Keratinocyte (primary cell): ENCODE measurements around the gene ZNF598. TPM values are rescaled to one million over a fixed set of nuclear protein-coding genes. Genes with fewer than 3 reads are reported as not detected.

ENCODE experiments used
- DNase-seq: peaks from one replicate; pipeline ENCODE4 v3.0.0-alpha.2; 2011; ENCODE audit warnings: low read depth, missing footprints, low spot score
- FAIRE-seq: peaks from 2 replicates; lab custom pipeline; 2011; peaks lifted over from hg19 to GRCh38; lab: Jason Lieb, UNC
- H2AFZ ChIP-seq: 2 replicates; pipeline ENCODE4 v1.6.0; 2012; ENCODE audit warnings: low read length, control low read depth, inconsistent platforms; ENCODE audit not compliant: control insufficient read depth
- H3K27ac ChIP-seq: 2 replicates; pipeline ENCODE4 v1.5.1; 2011; ENCODE audit warnings: low read length; ENCODE audit not compliant: control insufficient read depth, insufficient read depth
- H3K27me3 ChIP-seq: 3 replicates; pipeline ENCODE4 v1.6.0; 2011; ENCODE audit warnings: low read length; ENCODE audit not compliant: control insufficient read depth, insufficient read depth; ENCODE audit errors: extremely low read depth
- H3K36me3 ChIP-seq, 2 experiments: 2 replicates in 1 of 2; 3 replicates in 1 of 2; pipeline ENCODE4 v1.5.1; 2011; ENCODE audit warnings: low read length in 2 of 2, mild to moderate bottlenecking in 1 of 2; ENCODE audit not compliant: control insufficient read depth in 2 of 2, insufficient read depth in 2 of 2; ENCODE audit errors: extremely low read depth in 1 of 2
- H3K4me1 ChIP-seq: 3 replicates; pipeline ENCODE4 v1.5.1; 2011; ENCODE audit warnings: low read length; ENCODE audit not compliant: control insufficient read depth, insufficient read depth; ENCODE audit errors: extremely low read depth
- H3K4me2 ChIP-seq: 3 replicates; pipeline ENCODE4 v1.6.0; 2011; ENCODE audit warnings: low read depth, low read length; ENCODE audit not compliant: control insufficient read depth, insufficient read depth; ENCODE audit errors: extremely low read depth
- H3K4me3 ChIP-seq, 3 experiments: fragments of 200-600 bp in 1 of 3; sonication (generic) in 1 of 3; 2 replicates in 2 of 3; 3 replicates in 1 of 3; pipeline ENCODE4 v1.5.1; 2011 to 2016; ENCODE audit warnings: low read length in 3 of 3, mild to moderate bottlenecking in 3 of 3, control low read depth in 2 of 3, inconsistent platforms in 1 of 3, low read depth in 1 of 3, mixed read lengths in 1 of 3, mixed run types in 1 of 3, moderate library complexity in 1 of 3; ENCODE audit not compliant: control insufficient read depth in 2 of 3, insufficient read depth in 2 of 3; ENCODE audit errors: extremely low read depth in 1 of 3
- H3K79me2 ChIP-seq: 2 replicates; pipeline ENCODE4 v1.6.0; 2012; ENCODE audit warnings: low read length; ENCODE audit not compliant: control insufficient read depth, insufficient read depth
- H3K9ac ChIP-seq: 3 replicates; pipeline ENCODE4 v1.6.0; 2011; ENCODE audit warnings: low read length; ENCODE audit not compliant: control insufficient read depth, insufficient read depth; ENCODE audit errors: extremely low read depth
- H3K9me1 ChIP-seq: 3 replicates; pipeline ENCODE4 v1.6.0; 2011; ENCODE audit warnings: low read length; ENCODE audit not compliant: control insufficient read depth, insufficient read depth; ENCODE audit errors: extremely low read depth
- H3K9me3 ChIP-seq: 2 replicates; pipeline ENCODE4 v1.5.1; 2012; ENCODE audit warnings: low read depth, low read length; ENCODE audit not compliant: control insufficient read depth
- H4K20me1 ChIP-seq: 3 replicates; pipeline ENCODE4 v1.6.0; 2011; ENCODE audit warnings: low read length; ENCODE audit not compliant: control insufficient read depth, insufficient read depth; ENCODE audit errors: extremely low read depth
- EZH2 ChIP-seq: IDR thresholded peaks from one replicate; pipeline ENCODE4 v1.6.1; 2012; ENCODE audit warnings: inconsistent platforms, mild to moderate bottlenecking, low read length, moderate library complexity
- dilution Hi-C: fragments of 300-500 bp; cut with MboI; formaldehyde crosslinking; loops from one replicate; pipeline ENCODE4 v1.7.0; 2020; ENCODE audit warnings: low sequenced_read_pairs; ENCODE audit not compliant: extremely low pct_ligation_motif_present
- polyA plus RNA-seq, 5 experiments: library from polyadenylated mRNA; depleted of rRNA in 3 of 5; stranded (reverse) in 3 of 5; stranded (forward) in 1 of 5; unstranded in 1 of 5; fragments of >200 nt; gene quantifications; 1 replicate in 1 of 5; 2 replicates in 3 of 5; 3 replicates in 1 of 5; pipeline versions ENCODE4 v1.2.1 to v1.2.3, GENCODE V29; 2011 to 2012; ENCODE audit warnings: missing spikeins in 2 of 5, low read depth in 1 of 5, low replicate concordance in 1 of 5
- TF ChIP-seq, protein P1 (sequence below), 3 experiments: IDR thresholded peaks in 1 of 3; conservative IDR thresholded peaks in 1 of 3; optimal IDR thresholded peaks in 1 of 3; 2 replicates in 2 of 3; 3 replicates in 1 of 3; pipeline versions ENCODE3 to v1.5.1; 2011; ENCODE audit warnings: low read length in 3 of 3, mild to moderate bottlenecking in 3 of 3, moderate library complexity in 2 of 3, control low read depth in 1 of 3, inconsistent platforms in 1 of 3; ENCODE audit not compliant: insufficient read depth in 2 of 3; ENCODE audit errors: extremely low read depth in 1 of 3

The ZNF598 gene
- polyA plus RNA-seq, 1 donor (not counting 4 experiments of a cell fraction or from before 2014, with no cell fraction given): 18.0 TPM

DNA sequence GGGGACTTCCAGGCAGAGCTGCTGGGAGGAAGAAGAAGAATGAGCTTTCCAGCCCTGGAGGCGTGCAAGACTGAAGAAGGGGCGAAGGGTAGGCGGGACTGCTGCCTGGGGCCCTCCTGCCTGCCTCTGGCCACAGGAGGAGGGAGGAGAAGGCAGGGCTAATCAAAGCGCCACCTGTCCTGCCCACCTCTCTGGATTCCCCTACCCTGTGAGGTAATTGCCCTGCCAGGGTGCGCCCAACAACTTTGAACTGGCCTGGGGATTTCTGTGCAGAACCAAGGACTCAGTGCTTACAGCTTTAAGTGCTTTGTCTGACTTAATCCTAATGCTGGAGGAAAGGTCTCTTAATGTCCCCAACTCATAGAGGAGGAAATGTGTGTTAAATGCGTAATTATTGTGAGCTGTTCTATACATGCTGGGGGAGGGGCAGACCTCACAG, 28.2 kb downstream of the ZNF598 start, which contains the start of gene NOXO1:
NOXO1 (minus strand) TSS at position 72 of the 439 bp plus-strand sequence. CDS start 290 bp downstream, outside the sequence.
- H3K36me3 ChIP-seq: peaks cover 12 to 25% of the 10 kb centered on the region in 2 experiments
- H3K27ac ChIP-seq: no peak within 1 kb of the TSS
- H2AFZ ChIP-seq: no peak within 1 kb of the TSS
- peaks cover 2% of the 10 kb centered on the region for H3K79me2 ChIP-seq
- H3K9me3 ChIP-seq: no peaks in the 10 kb centered on the region
- DNase-seq (no peak), FAIRE-seq (peak; percentile 51)
- H3K4me2 ChIP-seq: peak within 1 kb of the TSS; percentile 61
- peaks cover 34% of the 10 kb centered on the region for H3K27me3 ChIP-seq
- no peak within 1 kb of the TSS for H3K4me3 ChIP-seq
- dilution Hi-C loops: no loop called here
- peaks cover 38% of the 10 kb centered on the region for H3K4me1 ChIP-seq
- H3K9ac ChIP-seq: no peak within 1 kb of the TSS
- no peaks in the 10 kb centered on the region for H4K20me1 ChIP-seq
- TF ChIP-seq, protein P1, sequence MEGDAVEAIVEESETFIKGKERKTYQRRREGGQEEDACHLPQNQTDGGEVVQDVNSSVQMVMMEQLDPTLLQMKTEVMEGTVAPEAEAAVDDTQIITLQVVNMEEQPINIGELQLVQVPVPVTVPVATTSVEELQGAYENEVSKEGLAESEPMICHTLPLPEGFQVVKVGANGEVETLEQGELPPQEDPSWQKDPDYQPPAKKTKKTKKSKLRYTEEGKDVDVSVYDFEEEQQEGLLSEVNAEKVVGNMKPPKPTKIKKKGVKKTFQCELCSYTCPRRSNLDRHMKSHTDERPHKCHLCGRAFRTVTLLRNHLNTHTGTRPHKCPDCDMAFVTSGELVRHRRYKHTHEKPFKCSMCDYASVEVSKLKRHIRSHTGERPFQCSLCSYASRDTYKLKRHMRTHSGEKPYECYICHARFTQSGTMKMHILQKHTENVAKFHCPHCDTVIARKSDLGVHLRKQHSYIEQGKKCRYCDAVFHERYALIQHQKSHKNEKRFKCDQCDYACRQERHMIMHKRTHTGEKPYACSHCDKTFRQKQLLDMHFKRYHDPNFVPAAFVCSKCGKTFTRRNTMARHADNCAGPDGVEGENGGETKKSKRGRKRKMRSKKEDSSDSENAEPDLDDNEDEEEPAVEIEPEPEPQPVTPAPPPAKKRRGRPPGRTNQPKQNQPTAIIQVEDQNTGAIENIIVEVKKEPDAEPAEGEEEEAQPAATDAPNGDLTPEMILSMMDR (optimal IDR thresholded peaks at IDR 0.05 in 1 of 3, IDR thresholded peaks at IDR 0.05 in 1 of 3, conservative IDR thresholded peaks at IDR 0.05 in 1 of 3; ENCODE audit: extremely low read depth in 1 of 3, insufficient read depth in 2 of 3, low read length in 3 of 3): peak in 1 of 3 experiments; percentile 8
- TF ChIP-seq EZH2: no peak
- H3K9me1 ChIP-seq: peaks cover 2% of the 10 kb centered on the region

DNA sequence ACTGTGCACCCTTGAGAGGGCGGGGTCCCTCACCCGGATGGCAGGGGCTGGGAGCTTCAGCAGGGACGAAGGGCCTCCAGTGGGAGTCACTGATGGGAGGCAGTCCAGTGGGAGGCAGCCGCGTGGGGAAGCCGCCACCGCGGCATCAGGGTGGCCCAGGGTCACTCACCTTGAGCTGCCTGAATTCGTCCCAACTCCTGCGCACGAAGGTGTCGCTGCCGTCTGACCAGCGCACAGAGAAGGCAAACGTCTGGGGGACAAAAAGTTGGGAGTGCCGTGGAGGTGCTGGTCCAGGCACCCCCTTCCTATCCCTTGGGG, 28.9 kb downstream of the ZNF598 start:
- H3K9me3 ChIP-seq: no peaks in the 10 kb centered on the region
- H2AFZ ChIP-seq: no peak overlapping the region
- FAIRE-seq (no peak), DNase-seq (no peak)
- H3K79me2 ChIP-seq: peaks cover 2% of the 10 kb centered on the region
- no peak overlapping the region for H3K27ac ChIP-seq
- H3K4me3 ChIP-seq: no peak overlapping the region
- H3K36me3 ChIP-seq: peaks cover 11 to 19% of the 10 kb centered on the region in 2 experiments
- TF ChIP-seq, protein P1 (optimal IDR thresholded peaks at IDR 0.05 in 1 of 3, IDR thresholded peaks at IDR 0.05 in 1 of 3, conservative IDR thresholded peaks at IDR 0.05 in 1 of 3; ENCODE audit: extremely low read depth in 1 of 3, insufficient read depth in 2 of 3, low read length in 3 of 3): no peak
- TF ChIP-seq EZH2: no peak
- peaks cover 34% of the 10 kb centered on the region for H3K27me3 ChIP-seq
- H4K20me1 ChIP-seq: no peaks in the 10 kb centered on the region
- H3K9me1 ChIP-seq: peaks cover 2% of the 10 kb centered on the region
- no peak overlapping the region for H3K4me2 ChIP-seq
- H3K4me1 ChIP-seq: peaks cover 37% of the 10 kb centered on the region
- dilution Hi-C loops: no loop called here
- no peak overlapping the region for H3K9ac ChIP-seq
